Effector CD8-positive, alpha-beta T cell (primary cell): ENCODE results near the gene GHR.
"Not testable (repeated sequence)": the region's sequence is repeated elsewhere in the genome, so short reads cannot be mapped to it uniquely, and the experiment has no call there.

Experiments
- DNase-seq: peaks from one replicate; lab custom pipeline; 2025; lab: John Stamatoyannopoulos, UW

The GHR gene

DNA sequence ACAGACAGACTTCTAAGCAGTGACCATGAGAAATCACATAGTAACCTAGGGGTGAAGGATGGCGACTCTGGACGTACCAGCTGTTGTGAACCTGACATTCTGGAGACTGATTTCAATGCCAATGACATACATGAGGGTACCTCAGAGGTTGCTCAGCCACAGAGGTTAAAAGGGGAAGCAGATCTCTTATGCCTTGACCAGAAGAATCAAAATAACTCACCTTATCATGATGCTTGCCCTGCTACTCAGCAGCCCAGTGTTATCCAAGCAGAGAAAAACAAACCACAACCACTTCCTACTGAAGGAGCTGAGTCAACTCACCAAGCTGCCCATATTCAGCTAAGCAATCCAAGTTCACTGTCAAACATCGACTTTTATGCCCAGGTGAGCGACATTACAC, 295.4 kb downstream of the GHR start:
- DNase-seq, result no peak

DNA sequence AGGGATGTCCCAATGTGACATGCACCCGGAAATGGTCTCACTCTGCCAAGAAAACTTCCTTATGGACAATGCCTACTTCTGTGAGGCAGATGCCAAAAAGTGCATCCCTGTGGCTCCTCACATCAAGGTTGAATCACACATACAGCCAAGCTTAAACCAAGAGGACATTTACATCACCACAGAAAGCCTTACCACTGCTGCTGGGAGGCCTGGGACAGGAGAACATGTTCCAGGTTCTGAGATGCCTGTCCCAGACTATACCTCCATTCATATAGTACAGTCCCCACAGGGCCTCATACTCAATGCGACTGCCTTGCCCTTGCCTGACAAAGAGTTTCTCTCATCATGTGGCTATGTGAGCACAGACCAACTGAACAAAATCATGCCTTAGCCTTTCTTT, 295.8 kb downstream of the GHR start:
- no peak for DNase-seq

DNA sequence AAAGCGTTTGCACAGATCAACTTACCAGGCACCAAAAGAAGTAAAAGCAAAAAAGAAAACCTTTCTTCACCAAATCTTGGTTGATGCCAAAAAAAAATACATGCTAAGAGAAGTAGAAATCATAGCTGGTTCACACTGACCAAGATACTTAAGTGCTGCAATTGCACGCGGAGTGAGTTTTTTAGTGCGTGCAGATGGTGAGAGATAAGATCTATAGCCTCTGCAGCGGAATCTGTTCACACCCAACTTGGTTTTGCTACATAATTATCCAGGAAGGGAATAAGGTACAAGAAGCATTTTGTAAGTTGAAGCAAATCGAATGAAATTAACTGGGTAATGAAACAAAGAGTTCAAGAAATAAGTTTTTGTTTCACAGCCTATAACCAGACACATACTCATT, 297.0 kb downstream of the GHR start:
- no peak for DNase-seq

- no peak for DNase-seq
These were observed 298.2 kb downstream of the GHR start for GRCh38 chr5:42721484-42721883.

GRCh38 chr5:42734531-42735058, 311.4 kb downstream of the GHR start:
- not testable (repeated sequence) for DNase-seq

DNA sequence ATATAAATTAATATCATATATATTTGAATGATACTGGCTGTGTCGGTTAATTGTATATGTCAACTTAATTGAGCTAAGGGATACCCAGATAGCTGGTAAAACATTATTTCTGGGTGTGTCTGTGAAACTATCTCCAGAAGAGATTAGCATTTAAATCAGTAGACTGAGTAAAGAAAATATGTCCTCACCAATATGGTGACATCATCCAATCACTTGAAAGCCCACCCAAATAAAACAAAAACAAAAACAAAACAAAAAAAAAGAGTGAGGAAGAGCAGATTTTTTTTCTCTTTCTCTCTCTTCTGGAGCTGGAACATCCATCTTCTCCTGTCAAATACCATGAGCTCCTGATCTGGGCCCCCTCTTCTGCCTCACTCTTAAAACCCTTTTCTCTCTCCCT, 317.7 kb downstream of the GHR start:
- DNase-seq, result no peak

DNA sequence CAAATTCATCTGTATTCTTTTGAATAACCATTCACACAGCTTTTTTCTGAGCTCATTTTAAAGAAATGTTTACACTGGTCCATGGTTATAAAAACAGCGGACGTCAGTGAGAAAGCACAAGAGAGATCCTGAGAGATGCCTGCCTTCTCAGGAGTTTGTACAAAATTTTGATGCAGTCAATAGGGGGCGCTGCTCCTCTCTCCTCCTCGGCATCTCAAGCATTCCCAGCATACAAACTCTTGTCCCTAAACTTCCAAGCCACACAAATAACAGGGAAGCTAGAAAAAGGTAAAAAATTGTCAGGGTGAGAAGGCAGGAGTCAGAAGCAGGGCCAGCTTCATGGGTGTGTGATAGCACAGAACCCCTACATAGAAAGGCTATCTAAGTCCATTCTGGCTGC, 322.2 kb downstream of the GHR start:
- no peak for DNase-seq

DNA sequence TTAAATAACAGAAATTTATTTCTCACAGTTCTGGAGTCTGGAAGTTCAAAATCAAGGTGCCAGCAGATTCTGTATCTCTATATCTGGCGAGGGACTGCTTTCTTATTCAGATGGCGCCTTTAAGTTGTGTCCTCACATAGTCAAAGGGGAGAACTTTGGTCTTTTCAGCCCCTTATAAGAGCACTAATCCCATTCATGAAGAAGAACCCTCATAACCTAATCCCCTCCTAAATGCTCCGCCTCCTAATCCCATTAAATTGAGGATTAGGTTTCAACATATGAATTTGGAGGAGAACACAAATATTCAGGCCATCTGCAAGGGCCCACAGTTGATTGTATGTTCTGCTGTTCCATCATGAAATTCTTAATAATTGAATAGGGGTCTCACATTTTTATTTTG, 322.6 kb downstream of the GHR start:
- DNase-seq, result no peak

GRCh38 chr5:42749020-42749419, 325.8 kb downstream of the GHR start:
- no peak for DNase-seq

GRCh38 chr5:42750507-42750906, 327.3 kb downstream of the GHR start:
- no peak for DNase-seq

GRCh38 chr5:42751044-42751443, 327.8 kb downstream of the GHR start:
- no peak for DNase-seq

DNA sequence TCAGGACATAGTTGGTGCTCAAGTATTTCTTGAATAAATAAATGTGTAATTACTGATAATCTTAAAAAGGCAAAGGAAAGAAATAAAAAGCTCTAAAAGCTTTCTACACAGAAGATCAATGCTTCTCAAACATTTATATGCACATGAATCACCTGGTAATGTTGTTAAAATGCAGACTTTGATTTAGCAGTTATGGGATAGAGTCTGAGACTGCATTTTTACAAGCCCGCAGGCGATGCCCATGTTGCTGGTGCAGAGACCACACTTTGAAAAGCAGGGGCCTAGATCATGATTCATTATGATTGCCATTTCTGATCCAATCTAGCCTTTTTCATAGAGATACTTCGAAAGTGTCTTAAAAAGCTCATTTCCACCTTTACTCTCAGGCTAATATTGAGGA, 329.9 kb downstream of the GHR start:
- DNase-seq, result no peak

DNA sequence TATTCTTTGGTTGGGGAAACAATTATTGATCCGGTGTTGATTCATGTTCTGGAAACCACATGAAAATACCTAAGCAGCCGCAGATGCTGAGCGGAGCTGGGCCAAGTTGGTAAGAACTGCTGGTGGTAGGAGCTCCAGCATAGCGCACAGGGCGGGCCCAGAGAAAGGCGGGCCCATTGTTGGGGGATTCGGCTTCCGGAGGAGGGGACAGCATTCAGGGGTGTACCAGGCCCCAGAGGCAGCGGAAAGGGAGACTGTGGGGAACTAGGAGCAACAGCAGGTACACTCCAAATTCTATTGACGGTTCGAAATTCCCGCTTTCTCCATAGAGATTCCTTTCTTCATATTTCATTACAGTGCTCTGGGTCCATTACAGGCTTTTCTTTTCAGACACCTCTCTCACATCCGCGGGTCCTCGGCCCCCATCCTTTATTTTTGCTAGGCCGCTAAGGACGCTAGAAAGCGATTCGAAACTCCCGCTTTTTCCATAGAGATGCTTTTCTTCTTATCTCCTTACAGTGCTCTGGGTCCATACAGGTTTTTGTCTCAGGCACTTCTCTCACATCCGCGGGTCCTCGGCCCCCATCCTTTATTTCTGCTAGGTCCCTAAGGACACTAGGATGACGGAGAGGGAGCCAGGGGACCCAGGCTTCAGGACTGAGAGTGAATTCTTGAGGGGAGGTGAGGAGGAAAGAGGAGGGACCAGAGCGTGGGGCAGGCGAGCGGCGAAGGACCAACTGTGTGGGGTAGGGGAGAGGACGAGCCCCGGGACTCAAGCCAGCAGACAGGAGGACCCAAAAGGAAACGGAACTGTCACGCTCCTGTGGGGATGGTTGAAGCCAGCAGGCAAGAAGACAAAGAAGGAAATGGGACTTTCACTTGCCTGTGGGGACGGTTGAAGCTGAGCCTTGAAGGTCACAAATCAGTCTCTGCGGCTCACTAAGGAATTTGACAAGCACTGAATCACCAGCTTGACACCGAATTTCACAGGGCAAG, 333.7 kb downstream of the GHR start, which contains the start of gene CCDC152:
TSS of gene CCDC152 (plus strand) at position 213 of the 996 bp plus-strand sequence. CDS start 2,304 bp downstream, outside the sequence.
- peak; percentile 31 for DNase-seq

DNA sequence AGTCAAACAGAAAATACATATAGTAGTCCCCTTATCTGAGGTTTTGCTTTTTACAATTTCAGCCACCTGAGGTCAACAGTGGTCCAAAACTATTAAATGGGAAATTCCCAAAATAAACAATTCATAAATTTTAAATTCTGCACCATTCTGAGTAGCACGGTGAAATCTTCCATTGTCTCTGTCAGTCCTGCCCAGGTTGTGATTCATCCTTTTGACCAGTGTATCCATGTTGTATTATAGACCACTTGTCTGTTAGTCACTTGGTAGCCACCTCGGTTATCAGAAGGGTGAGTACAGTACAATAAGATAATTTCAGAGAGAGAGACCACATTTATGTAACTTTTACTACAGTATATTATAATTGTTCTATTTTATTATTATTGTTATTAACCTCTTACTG, 336.2 kb downstream of the GHR start:
- DNase-seq, result no peak

DNA sequence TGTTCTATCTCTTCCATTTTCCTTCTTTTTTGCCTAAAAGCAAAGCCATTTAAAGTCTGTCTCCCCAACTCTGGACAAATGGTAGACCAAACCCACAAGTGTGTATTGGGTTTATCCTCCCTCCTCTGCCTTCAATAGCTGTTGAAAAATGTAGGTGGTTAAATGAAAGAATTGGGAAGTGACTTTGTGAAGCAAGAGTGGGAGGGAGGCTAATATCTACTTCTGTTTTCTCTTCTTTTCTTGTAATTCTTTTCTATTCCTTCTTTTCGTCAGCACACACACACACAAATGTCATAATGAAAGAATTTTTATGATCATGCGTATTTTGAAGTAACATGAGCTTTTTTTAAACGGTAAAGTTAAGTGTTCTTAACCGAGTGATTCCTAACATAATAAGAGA, 337.2 kb downstream of the GHR start:
- no peak for DNase-seq

- no peak for DNase-seq
These were observed 338.6 kb downstream of the GHR start for GRCh38 chr5:42761791-42762190.

GRCh38 chr5:42767491-42768105, 344.4 kb downstream of the GHR start:
- no peak for DNase-seq

- DNase-seq, result no peak
These were observed 344.9 kb downstream of the GHR start for GRCh38 chr5:42768106-42768504.

DNA sequence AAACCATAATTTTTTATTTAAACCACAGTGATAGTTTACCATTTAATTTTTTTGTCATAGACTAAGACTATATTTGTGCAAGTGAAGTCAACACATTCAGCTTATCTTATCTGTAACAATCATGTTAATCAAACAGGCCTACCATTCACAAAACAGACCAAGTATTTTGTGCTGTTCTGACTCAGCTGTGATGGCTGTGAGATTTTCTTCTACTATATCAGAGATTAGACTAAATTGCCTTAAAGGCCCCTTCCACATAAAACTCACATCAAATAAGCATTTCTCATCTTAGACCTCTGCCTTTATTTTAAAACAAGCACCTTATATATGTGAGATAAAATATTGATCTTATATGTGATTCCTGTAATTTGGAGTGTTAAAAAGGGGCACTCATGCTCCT, 346.8 kb downstream of the GHR start:
- no peak for DNase-seq
